ENCODE results near the gene ADISSP. TPM values are rescaled to one million over a fixed set of nuclear protein-coding genes. Genes with fewer than 3 reads are reported as not detected.

Gene ADISSP
- total and polyA plus RNA-seq, 2 of the 13 experiments (the other 11 are each of a cell fraction or from before 2014, with no cell fraction given) = 38.3 to 90.6 TPM

DNA sequence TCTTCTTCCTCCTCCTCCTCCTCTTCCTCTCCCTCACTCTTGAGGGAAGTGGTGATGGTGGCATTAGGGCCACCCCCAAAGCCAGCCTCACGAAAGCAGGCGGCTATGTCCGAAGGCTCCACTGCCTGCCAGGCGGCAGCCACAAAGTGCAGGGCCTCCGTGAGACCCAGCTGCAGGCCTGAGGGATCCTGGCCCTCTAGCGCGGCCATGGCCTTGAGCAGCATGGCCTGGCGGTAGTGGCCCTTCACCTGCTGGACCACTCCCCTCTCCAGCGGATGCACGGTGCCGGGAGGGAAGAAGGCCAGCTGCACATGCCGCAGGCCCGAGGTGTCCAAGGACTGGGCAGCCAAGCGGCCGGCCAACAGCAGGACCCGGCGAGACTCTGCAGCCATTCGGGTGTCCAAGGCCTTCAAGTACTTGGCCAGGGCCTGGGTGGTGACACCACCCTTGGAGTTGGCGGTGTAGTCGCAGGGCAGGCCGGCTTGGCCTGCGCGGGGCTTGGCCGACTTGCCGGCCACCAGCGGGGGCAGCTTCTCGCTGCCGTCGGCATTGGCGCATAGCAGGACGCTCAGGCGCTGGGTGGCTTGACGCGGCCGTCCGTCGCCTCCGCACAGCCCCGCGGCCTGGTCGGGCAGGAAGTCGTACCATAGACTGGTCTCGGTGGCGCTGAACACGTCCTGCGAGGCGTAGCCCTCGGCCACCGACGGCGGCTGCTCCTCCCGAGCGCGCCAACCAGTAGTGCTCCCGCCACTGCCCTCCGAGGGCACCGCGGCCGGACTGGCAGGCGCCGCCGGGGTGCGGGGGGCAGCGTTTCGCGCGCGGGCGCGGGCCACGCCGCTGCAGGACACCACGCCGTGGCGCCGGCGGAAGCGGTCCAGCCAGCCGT lies 17.9 kb upstream of the ADISSP start (continued):
- TF ChIP-seq, protein P1, sequence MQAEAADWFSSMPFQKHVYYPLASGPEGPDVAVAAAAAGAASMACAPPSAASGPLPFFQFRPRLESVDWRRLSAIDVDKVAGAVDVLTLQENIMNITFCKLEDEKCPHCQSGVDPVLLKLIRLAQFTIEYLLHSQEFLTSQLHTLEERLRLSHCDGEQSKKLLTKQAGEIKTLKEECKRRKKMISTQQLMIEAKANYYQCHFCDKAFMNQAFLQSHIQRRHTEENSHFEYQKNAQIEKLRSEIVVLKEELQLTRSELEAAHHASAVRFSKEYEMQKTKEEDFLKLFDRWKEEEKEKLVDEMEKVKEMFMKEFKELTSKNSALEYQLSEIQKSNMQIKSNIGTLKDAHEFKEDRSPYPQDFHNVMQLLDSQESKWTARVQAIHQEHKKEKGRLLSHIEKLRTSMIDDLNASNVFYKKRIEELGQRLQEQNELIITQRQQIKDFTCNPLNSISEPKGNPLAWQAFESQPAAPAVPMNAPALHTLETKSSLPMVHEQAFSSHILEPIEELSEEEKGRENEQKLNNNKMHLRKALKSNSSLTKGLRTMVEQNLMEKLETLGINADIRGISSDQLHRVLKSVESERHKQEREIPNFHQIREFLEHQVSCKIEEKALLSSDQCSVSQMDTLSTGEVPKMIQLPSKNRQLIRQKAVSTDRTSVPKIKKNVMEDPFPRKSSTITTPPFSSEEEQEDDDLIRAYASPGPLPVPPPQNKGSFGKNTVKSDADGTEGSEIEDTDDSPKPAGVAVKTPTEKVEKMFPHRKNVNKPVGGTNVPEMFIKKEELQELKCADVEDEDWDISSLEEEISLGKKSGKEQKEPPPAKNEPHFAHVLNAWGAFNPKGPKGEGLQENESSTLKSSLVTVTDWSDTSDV (CRISPR knock-in tag; IDR thresholded peaks at IDR 0.05) = no peak
- TF ChIP-seq ZNF616 (CRISPR knock-in tag; IDR thresholded peaks at IDR 0.05; ENCODE audit: low read depth) = peak; percentile 88
- TF ChIP-seq ZNF552 (CRISPR knock-in tag; IDR thresholded peaks at IDR 0.05; ENCODE audit: borderline replicate concordance) = peak; percentile 59; the same call in 1 of the 2 replicates
- TF ChIP-seq ZSCAN22 (CRISPR knock-in tag; IDR thresholded peaks at IDR 0.05) = no peak
- TF ChIP-seq ZNF496 (CRISPR knock-in tag; IDR thresholded peaks at IDR 0.05; ENCODE audit: insufficient replicate concordance) = no peak
- TF ChIP-seq, protein P2, sequence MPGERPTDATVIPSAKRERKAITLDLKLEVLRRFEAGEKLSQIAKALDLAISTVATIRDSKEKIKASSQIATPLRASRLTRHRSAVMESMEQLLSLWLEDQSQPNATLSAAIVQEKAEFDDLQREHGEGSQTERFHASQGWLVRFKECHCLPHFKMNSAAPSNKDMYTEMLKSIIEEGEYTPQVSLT (CRISPR knock-in tag; IDR thresholded peaks at IDR 0.05; ENCODE audit: borderline replicate concordance, low read depth) = no peak
- no peak for TF ChIP-seq SOX6 (IDR thresholded peaks at IDR 0.05)
- TF ChIP-seq SOX6 (CRISPR knock-in tag; IDR thresholded peaks at IDR 0.05) = peak; percentile 20; the same call in 1 of the 2 replicates
- TF ChIP-seq, protein P3, sequence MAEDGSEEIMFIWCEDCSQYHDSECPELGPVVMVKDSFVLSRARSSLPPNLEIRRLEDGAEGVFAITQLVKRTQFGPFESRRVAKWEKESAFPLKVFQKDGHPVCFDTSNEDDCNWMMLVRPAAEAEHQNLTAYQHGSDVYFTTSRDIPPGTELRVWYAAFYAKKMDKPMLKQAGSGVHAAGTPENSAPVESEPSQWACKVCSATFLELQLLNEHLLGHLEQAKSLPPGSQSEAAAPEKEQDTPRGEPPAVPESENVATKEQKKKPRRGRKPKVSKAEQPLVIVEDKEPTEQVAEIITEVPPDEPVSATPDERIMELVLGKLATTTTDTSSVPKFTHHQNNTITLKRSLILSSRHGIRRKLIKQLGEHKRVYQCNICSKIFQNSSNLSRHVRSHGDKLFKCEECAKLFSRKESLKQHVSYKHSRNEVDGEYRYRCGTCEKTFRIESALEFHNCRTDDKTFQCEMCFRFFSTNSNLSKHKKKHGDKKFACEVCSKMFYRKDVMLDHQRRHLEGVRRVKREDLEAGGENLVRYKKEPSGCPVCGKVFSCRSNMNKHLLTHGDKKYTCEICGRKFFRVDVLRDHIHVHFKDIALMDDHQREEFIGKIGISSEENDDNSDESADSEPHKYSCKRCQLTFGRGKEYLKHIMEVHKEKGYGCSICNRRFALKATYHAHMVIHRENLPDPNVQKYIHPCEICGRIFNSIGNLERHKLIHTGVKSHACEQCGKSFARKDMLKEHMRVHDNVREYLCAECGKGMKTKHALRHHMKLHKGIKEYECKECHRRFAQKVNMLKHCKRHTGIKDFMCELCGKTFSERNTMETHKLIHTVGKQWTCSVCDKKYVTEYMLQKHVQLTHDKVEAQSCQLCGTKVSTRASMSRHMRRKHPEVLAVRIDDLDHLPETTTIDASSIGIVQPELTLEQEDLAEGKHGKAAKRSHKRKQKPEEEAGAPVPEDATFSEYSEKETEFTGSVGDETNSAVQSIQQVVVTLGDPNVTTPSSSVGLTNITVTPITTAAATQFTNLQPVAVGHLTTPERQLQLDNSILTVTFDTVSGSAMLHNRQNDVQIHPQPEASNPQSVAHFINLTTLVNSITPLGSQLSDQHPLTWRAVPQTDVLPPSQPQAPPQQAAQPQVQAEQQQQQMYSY (CRISPR knock-in tag; IDR thresholded peaks at IDR 0.05) = no peak
- TF ChIP-seq ZSCAN21 (CRISPR knock-in tag; IDR thresholded peaks at IDR 0.05; ENCODE audit: borderline replicate concordance) = no peak; the same call in 1 of the 2 replicates
- no peak for TF ChIP-seq SP1 (IDR thresholded peaks at IDR 0.05)
- no peak for TF ChIP-seq SP1 (CRISPR knock-in tag; IDR thresholded peaks at IDR 0.05)
- peak; percentile 59 for TF ChIP-seq PCBP2 (optimal IDR thresholded peaks at IDR 0.05; ENCODE audit: low read depth, low read length, poor library complexity, severe bottlenecking)
- TF ChIP-seq NFIC (IDR thresholded peaks at IDR 0.05; ENCODE audit: low read length) = no peak
- no peak for TF ChIP-seq ZFP37 (CRISPR knock-in tag; IDR thresholded peaks at IDR 0.05; ENCODE audit: borderline replicate concordance)
- TF ChIP-seq ZNF350 (CRISPR knock-in tag; IDR thresholded peaks at IDR 0.05; ENCODE audit: borderline replicate concordance, low read depth) = no peak
- no peak for TF ChIP-seq NFE2L2 (IDR thresholded peaks at IDR 0.05; ENCODE audit: low read length)
- TF ChIP-seq KLF13 (CRISPR knock-in tag; IDR thresholded peaks at IDR 0.05) = 0 out of 2 replicates have a peak, but pooled peaks have one; percentile 3
- no peak for TF ChIP-seq ZNF263 (CRISPR knock-in tag; IDR thresholded peaks at IDR 0.05)
- no peak for TF ChIP-seq RBM39 (IDR thresholded peaks at IDR 0.05; ENCODE audit: low read depth, low read length, poor library complexity, severe bottlenecking)
- TF ChIP-seq ZNF607 (CRISPR knock-in tag; IDR thresholded peaks at IDR 0.05; ENCODE audit: borderline replicate concordance) = no peak
- TF ChIP-seq ZNF816 (CRISPR knock-in tag; IDR thresholded peaks at IDR 0.05; ENCODE audit: borderline replicate concordance) = no peak
- no peak for TF ChIP-seq YEATS2 (CRISPR knock-in tag; IDR thresholded peaks at IDR 0.05; ENCODE audit: borderline replicate concordance)
- no peak for TF ChIP-seq STAT5B (CRISPR knock-in tag; IDR thresholded peaks at IDR 0.05)

All from HepG2 (cell line).